ENCODE results near the gene PTPRC. TPM values are rescaled to one million over a fixed set of nuclear protein-coding genes. Genes with fewer than 3 reads are reported as not detected.

Gene PTPRC
- total RNA-seq, 1 donor from 2014 or later, result 214 TPM

GRCh38 chr1:198669771-198670170 is 30.9 kb downstream of the PTPRC start:
- Histone ChIP-seq H3K27me3 (ENCODE audit: low read depth) (no peaks in the 10 kb centered on the region), H3K4me1 (no peaks in the 10 kb centered on the region), H3K36me3 (no peaks in the 10 kb centered on the region), H3K4me3 (no peak overlapping the region), H3K9me3 (no peaks in the 10 kb centered on the region), H3K27ac (no peak overlapping the region)
- no peak for ATAC-seq
- TF ChIP-seq CTCF (IDR thresholded peaks at IDR 0.05), result no peak
- no peak for DNase-seq
- intact Hi-C loops (cut with DNase I), result no loop called here

- H3K27me3 ChIP-seq (ENCODE audit: low read depth), result no peaks in the 10 kb centered on the region
- no peak for TF ChIP-seq CTCF (IDR thresholded peaks at IDR 0.05)
- no peaks in the 10 kb centered on the region for H3K9me3 ChIP-seq
- no peak for ATAC-seq
- H3K36me3 ChIP-seq, result no peaks in the 10 kb centered on the region
- no peak for DNase-seq
- H3K27ac ChIP-seq, result no peak overlapping the region
- intact Hi-C loops (cut with DNase I), result no loop called here
- no peaks in the 10 kb centered on the region for H3K4me1 ChIP-seq
- H3K4me3 ChIP-seq, result no peak overlapping the region
Measured at GRCh38 chr1:198671136-198671535, 32.3 kb downstream of the PTPRC start.

GRCh38 chr1:198672124-198672523 is 33.3 kb downstream of the PTPRC start:
- Histone ChIP-seq H3K27ac (no peak overlapping the region), H3K4me3 (no peak overlapping the region), H3K36me3 (no peaks in the 10 kb centered on the region), H3K4me1 (no peaks in the 10 kb centered on the region), H3K27me3 (ENCODE audit: low read depth) (no peaks in the 10 kb centered on the region), H3K9me3 (no peaks in the 10 kb centered on the region)
- no peak for TF ChIP-seq CTCF (IDR thresholded peaks at IDR 0.05)
- DNase-seq (no peak), ATAC-seq (no peak)
- intact Hi-C loops (cut with DNase I), result no loop called here

GRCh38 chr1:198674009-198674408 is 35.2 kb downstream of the PTPRC start:
- Histone ChIP-seq H3K27me3 (ENCODE audit: low read depth) (no peaks in the 10 kb centered on the region), H3K36me3 (no peaks in the 10 kb centered on the region), H3K4me3 (no peak overlapping the region), H3K4me1 (no peaks in the 10 kb centered on the region), H3K9me3 (no peaks in the 10 kb centered on the region), H3K27ac (no peak overlapping the region)
- intact Hi-C loops (cut with DNase I), result no loop called here
- TF ChIP-seq CTCF (IDR thresholded peaks at IDR 0.05), result no peak
- DNase-seq, result no peak
- ATAC-seq, result no peak

GRCh38 chr1:198676253-198676652 is 37.4 kb downstream of the PTPRC start:
- H3K27me3 ChIP-seq (ENCODE audit: low read depth), result no peaks in the 10 kb centered on the region
- no peak for ATAC-seq
- intact Hi-C loops (cut with DNase I), result no loop called here
- H3K4me1 ChIP-seq, result no peaks in the 10 kb centered on the region
- TF ChIP-seq CTCF (IDR thresholded peaks at IDR 0.05), result no peak
- no peak overlapping the region for H3K27ac ChIP-seq
- H3K4me3 ChIP-seq, result no peak overlapping the region
- DNase-seq, result no peak
- H3K36me3 ChIP-seq, result no peaks in the 10 kb centered on the region
- H3K9me3 ChIP-seq, result no peaks in the 10 kb centered on the region

GRCh38 chr1:198677027-198677426 is 38.2 kb downstream of the PTPRC start:
- Histone ChIP-seq H3K9me3 (no peaks in the 10 kb centered on the region), H3K27ac (no peak overlapping the region), H3K27me3 (ENCODE audit: low read depth) (no peaks in the 10 kb centered on the region), H3K4me1 (no peaks in the 10 kb centered on the region), H3K4me3 (no peak overlapping the region), H3K36me3 (no peaks in the 10 kb centered on the region)
- intact Hi-C loops (cut with DNase I), result no loop called here
- ATAC-seq, result no peak
- TF ChIP-seq CTCF (IDR thresholded peaks at IDR 0.05), result no peak
- no peak for DNase-seq

All from lower lobe of right lung (tissue), 2 donors.